ENCODE results near the gene MT1F. TPM values are rescaled to one million over a fixed set of nuclear protein-coding genes. Genes with fewer than 3 reads are reported as not detected.

MT1F gene
- total and polyA plus RNA-seq, 2 donors (not counting 1 experiment from before 2014, with no cell fraction given) = 4.3 to 5.3 TPM

DNA sequence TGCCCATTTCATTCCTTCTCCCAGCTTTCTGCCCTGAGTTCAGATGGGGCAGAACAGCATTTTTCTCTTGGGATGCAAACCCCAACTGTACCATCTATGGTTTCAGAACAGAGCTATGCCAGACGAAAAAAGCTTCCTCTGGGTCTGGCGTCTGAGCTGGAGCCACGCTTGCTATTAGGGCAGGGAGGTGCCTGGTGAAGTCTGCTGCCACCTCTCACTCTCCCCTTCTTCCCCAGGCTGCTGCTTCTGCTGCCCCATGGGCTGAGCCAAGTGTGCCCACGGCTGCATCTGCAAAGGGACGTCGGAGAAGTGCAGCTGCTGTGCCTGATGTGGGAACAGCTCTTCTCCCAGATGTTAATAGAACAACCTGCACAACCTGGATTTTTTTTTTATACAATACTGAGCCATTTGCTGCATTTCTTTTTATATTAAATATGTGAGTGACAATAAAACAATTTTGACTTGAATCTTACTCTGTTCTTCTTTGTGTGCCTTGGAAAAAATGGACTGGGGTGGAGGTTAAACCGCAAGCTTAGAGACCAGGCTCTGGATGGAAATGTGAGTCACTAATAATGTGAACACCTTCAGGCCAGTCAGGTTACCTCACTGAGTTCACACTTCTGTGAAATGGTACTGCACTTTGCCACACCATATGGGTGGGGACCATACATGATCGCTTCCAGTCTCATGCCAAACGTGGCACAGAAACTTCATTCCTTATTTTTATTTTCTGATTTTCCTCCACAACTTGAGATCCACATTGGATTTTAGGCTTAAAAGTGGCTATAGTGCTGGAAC lies 20.9 kb upstream of the MT1F start:
- intact Hi-C loops (cut with micrococcal nuclease) = loop anchor here (10.0 kb wide), 1 partner anchor 48 kb away; the partner anchor contains the start of gene MT1X
- peaks cover 24% of the 10 kb centered on the region for H3K4me1 Mint-ChIP-seq

More for the DNA sequence above, 20.9 kb upstream of the MT1F start:
- no peak overlapping the region for H3K27ac ChIP-seq (ENCODE audit: low read length in 2 of 2)
- ATAC-seq (ENCODE audit: low read depth) (no peak), DNase-seq (no peak)
- no peak overlapping the region for H2AFZ ChIP-seq (ENCODE audit: insufficient read depth, low read depth, low read length, poor library complexity, severe bottlenecking)
- Mint-ChIP-seq H3K27me3 (peaks cover 81% of the 10 kb centered on the region), H3K4me3 (no peak overlapping the region), H3K27ac (no peak overlapping the region), H3K9me3 (ENCODE audit: insufficient read depth) (no peaks in the 10 kb centered on the region)
- H4K20me1 ChIP-seq (ENCODE audit: control insufficient read depth, insufficient read depth, low read length, poor library complexity, severe bottlenecking) = no peaks in the 10 kb centered on the region
- H3K4me2 ChIP-seq (replicated peaks; ENCODE audit: low read depth, low read length, poor library complexity, severe bottlenecking) = no peak overlapping the region
- H3K9me3 ChIP-seq (ENCODE audit: control extremely low read depth in 1 of 3, control insufficient read depth in 2 of 3, insufficient read depth in 1 of 3, low read length in 2 of 3) = peaks cover 0 to 4% (median 0%) of the 10 kb centered on the region in 3 donors
- ChIA-PET CTCF (no interaction called here), POLR2A (no interaction called here)
- WGBS (ENCODE audit: insufficient coverage) = 0% methylated on average over 2 of the region's 9 CpGs
- peaks cover 26 to 37% of the 10 kb centered on the region in 2 donors for H3K4me1 ChIP-seq (ENCODE audit: control insufficient read depth in 2 of 2, insufficient read depth in 2 of 2, low read length in 2 of 2)
- H3K9ac ChIP-seq (ENCODE audit: low read length) = no peak overlapping the region
- no peak for TF ChIP-seq EZH2 (IDR thresholded peaks at IDR 0.05; ENCODE audit: borderline replicate concordance, insufficient read depth, low read depth, low read length, poor library complexity, severe bottlenecking)
- TF ChIP-seq, protein P1, sequence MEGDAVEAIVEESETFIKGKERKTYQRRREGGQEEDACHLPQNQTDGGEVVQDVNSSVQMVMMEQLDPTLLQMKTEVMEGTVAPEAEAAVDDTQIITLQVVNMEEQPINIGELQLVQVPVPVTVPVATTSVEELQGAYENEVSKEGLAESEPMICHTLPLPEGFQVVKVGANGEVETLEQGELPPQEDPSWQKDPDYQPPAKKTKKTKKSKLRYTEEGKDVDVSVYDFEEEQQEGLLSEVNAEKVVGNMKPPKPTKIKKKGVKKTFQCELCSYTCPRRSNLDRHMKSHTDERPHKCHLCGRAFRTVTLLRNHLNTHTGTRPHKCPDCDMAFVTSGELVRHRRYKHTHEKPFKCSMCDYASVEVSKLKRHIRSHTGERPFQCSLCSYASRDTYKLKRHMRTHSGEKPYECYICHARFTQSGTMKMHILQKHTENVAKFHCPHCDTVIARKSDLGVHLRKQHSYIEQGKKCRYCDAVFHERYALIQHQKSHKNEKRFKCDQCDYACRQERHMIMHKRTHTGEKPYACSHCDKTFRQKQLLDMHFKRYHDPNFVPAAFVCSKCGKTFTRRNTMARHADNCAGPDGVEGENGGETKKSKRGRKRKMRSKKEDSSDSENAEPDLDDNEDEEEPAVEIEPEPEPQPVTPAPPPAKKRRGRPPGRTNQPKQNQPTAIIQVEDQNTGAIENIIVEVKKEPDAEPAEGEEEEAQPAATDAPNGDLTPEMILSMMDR (IDR thresholded peaks at IDR 0.05) = no peak
- H3K36me3 ChIP-seq (replicated peaks in 1 of 2; ENCODE audit: control extremely low read depth in 1 of 2, control insufficient read depth in 1 of 2, extremely low read depth in 1 of 2, insufficient read depth in 2 of 2, low read length in 1 of 2) = no peaks in the 10 kb centered on the region
- no peaks in the 10 kb centered on the region for H3K79me2 ChIP-seq (ENCODE audit: control insufficient read depth, insufficient read depth, low read length)
- H3K4me3 ChIP-seq (ENCODE audit: control extremely low read depth in 1 of 5, extremely low read depth in 1 of 5, insufficient read depth in 1 of 5, low read depth in 2 of 5, low read length in 4 of 5) = no peak overlapping the region
- peaks cover 0 to 86% (median 41%) of the 10 kb centered on the region in 4 experiments for H3K27me3 ChIP-seq (replicated peaks in 1 of 4; ENCODE audit: control extremely low read depth in 1 of 4, control insufficient read depth in 3 of 4, insufficient read depth in 4 of 4, low read length in 3 of 4)
